ENCODE data around the gene ABAT.

The ABAT gene

GRCh38 chr16:8826278-8826879, 152.0 kb downstream of the ABAT start:
- no peak for DNase-seq

- DNase-seq = no peak
Measured at GRCh38 chr16:8828541-8829165, 154.2 kb downstream of the ABAT start.

DNA sequence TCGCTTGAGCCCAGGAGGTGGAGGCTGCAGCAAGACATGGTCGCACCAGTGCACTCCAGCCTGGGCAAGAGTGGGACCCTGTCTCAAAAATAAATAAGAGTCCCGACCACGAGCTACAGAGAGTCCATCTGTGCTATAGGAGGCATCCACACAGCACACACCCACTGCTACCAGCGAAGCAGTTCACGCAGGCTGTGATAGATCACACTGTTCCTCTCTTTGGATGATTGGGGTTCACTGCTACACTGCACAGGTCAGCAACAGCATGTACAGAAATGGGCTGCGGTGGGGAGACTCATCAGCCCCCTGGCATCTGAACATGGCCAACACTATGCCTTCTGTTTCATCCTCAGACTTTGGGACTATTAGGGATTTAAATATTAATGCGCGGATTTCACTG, 157.0 kb downstream of the ABAT start:
- no peak for DNase-seq

DNA sequence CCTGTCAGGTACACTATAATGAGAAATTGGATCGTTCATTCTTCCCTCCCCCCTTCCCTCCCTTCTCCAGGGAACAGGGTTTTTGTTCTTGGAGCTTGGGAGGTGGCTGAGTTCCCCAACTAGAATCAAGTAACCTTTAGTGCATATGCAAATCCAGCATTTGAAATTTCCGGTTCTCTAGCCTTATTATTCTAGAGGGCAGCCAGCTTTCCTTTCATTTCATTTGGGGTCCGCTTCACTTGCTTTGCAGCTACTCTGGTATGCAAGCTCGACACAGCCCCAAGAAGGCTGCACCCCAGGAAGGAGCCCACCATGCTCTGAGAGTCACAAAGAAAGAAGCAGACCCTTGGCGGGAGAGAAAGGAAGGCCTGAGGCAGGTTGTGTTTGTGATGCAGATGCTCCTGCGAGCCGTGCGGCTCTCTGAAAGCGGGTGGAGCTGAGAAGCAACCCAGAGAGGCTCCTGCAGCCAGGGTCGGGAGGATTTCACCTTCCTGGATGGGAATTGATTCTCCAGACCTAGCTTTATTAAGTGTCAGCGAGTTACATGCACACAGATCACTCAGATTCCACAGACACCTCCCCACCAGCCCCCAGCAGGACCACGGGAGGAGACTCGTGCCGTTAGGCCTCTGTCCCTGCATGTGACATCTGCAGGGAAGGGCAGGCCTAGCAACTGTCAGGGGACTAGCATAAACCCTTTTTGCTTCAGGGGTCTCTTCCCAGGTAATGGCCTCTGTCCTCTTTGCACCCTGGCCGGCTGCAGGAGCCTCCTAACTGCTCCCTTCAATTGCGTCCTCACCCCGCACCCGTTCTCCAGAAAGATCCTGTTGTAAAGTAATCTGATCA, 157.7 kb downstream of the ABAT start:
- DNase-seq = no peak

DNA sequence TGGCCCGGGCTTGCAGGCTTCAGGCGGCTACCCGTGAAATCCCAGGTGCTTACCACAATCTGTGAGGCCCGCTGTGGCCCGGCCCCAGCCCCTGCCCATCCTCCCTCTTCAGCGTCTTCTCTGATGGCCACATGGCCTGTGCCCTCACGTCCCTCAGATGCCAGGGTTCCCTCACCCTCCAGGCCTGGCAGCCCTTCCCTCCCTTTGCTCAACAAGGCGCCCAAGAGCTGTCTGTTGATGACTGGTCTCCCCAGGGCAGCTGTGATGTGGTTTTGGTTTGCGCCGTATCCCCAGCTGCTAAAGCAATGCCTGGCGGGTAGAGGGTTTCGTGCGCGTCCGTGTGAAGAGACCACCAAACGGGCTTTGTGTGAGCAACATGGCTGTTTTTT, 158.3 kb downstream of the ABAT start:
- DNase-seq = no peak

Measured in NCI-H2081 treated with DMSO at 0.1 percent for 48 hours (cell line).